Hepatocyte (in vitro differentiated cells): Measurements from ENCODE around the gene HNMT. TPM values are rescaled to one million over a fixed set of nuclear protein-coding genes. Genes with fewer than 3 reads are reported as not detected.

Source experiments
- DNase-seq: peaks from one replicate; pipeline ENCODE4 v3.0.0-alpha.2; 2016; ENCODE audit warnings: low spot score
- H2AFZ ChIP-seq: fragments of 200-600 bp; sonication (generic); 2 replicates; pipeline ENCODE4 v1.6.0; 2016; ENCODE audit warnings: antibody characterized with exemption, mild to moderate bottlenecking
- H3K27ac ChIP-seq: fragments of 200-600 bp; sonication (generic); 2 replicates; pipeline ENCODE4 v1.5.1; 2016; ENCODE audit warnings: mild to moderate bottlenecking
- H3K27me3 ChIP-seq: fragments of 200-600 bp; sonication (generic); 2 replicates; pipeline ENCODE4 v1.6.1; 2016
- H3K36me3 ChIP-seq: fragments of 200-600 bp; sonication (generic); replicated peaks from 2 replicates; pipeline ENCODE4 v1.5.1; 2016; ENCODE audit warnings: low read depth; ENCODE audit not compliant: insufficient read depth
- H3K4me1 ChIP-seq: fragments of 200-600 bp; sonication (generic); 2 replicates; pipeline ENCODE4 v1.5.1; 2016; ENCODE audit warnings: mild to moderate bottlenecking, moderate library complexity; ENCODE audit not compliant: insufficient read depth
- H3K4me2 ChIP-seq: fragments of 200-600 bp; sonication (generic); 2 replicates; pipeline ENCODE4 v1.6.0; 2016
- H3K4me3 ChIP-seq: fragments of 200-600 bp; sonication (generic); 2 replicates; pipeline ENCODE4 v1.5.1; 2016; ENCODE audit warnings: mild to moderate bottlenecking
- H3K79me2 ChIP-seq: fragments of 200-600 bp; sonication (generic); 2 replicates; pipeline ENCODE4 v1.6.0; 2017; ENCODE audit warnings: mild to moderate bottlenecking
- H3K9me2 ChIP-seq: fragments of 200-600 bp; sonication (generic); replicated peaks from 2 replicates; pipeline ENCODE4 v1.6.0; 2017; ENCODE audit warnings: mild to moderate bottlenecking; ENCODE audit not compliant: insufficient read depth
- H3K9me3 ChIP-seq: fragments of 200-600 bp; sonication (generic); 2 replicates; pipeline ENCODE4 v1.5.1; 2016; ENCODE audit warnings: low read depth, mild to moderate bottlenecking
- H4K20me1 ChIP-seq: fragments of 200-600 bp; sonication (generic); 2 replicates; pipeline ENCODE4 v1.6.0; 2016; ENCODE audit warnings: mild to moderate bottlenecking; ENCODE audit not compliant: insufficient read depth, poor library complexity, severe bottlenecking
- CTCF ChIP-seq: fragments of 200-600 bp; sonication (generic); IDR thresholded peaks from 2 replicates; pipeline ENCODE4 v1.5.1; 2016; ENCODE audit warnings: antibody characterized with exemption, mild to moderate bottlenecking; ENCODE audit not compliant: poor library complexity
- EZH2 ChIP-seq: fragments of 200-600 bp; sonication (generic); IDR thresholded peaks from 2 replicates; pipeline ENCODE4 v1.6.1; 2016; ENCODE audit warnings: antibody characterized with exemption, mild to moderate bottlenecking, borderline replicate concordance
- EZH2phosphoT487 ChIP-seq: fragments of 200-600 bp; sonication (generic); IDR thresholded peaks from one replicate; pipeline ENCODE4 v1.6.1; 2018; ENCODE audit warnings: antibody characterized with exemption, mild to moderate bottlenecking, low read depth, moderate library complexity; ENCODE audit not compliant: unreplicated experiment, severe bottlenecking
- WGBS: methylation state at CpG from one replicate; pipeline ENCODE4 v1.1.6; 2016; ENCODE audit warnings: low lambda C conversion rate; ENCODE audit errors: missing lambda C conversion rate; 5-methylcytosine and 5-hydroxymethylcytosine counted together
- polyA plus RNA-seq: library from polyadenylated mRNA; unstranded; fragments of >200 nt; fragmentation: Nextera tagmentation; extraction: Ambion mirVana; gene quantifications from 2 replicates; pipeline ENCODE4 v1.2.1, GENCODE V29; 2016
- total RNA-seq: library from RNA; depleted of rRNA; stranded (reverse); fragments of >200 nt; gene quantifications from 2 replicates; pipeline ENCODE4 v1.2.3, GENCODE V29; 2014

Gene HNMT
- total and polyA plus RNA-seq, 2 experiments from 2014 or later = 23.4 to 26.3 TPM

- H3K79me2 ChIP-seq = no peaks in the 10 kb centered on the region
- H3K27me3 ChIP-seq = no peaks in the 10 kb centered on the region
- no peaks in the 10 kb centered on the region for H3K9me3 ChIP-seq
- TF ChIP-seq CTCF = no peak
- TF ChIP-seq EZH2 = no peak
- TF ChIP-seq EZH2phosphoT487 = no peak
- H4K20me1 ChIP-seq = no peaks in the 10 kb centered on the region
- no peak overlapping the region for H2AFZ ChIP-seq
- no peaks in the 10 kb centered on the region for H3K9me2 ChIP-seq
- WGBS = 89% methylated on average over 6 of the region's 6 CpGs
- H3K4me1 ChIP-seq = no peaks in the 10 kb centered on the region
- no peak overlapping the region for H3K4me3 ChIP-seq
- no peak overlapping the region for H3K27ac ChIP-seq
- DNase-seq = no peak
- no peak overlapping the region for H3K4me2 ChIP-seq
- H3K36me3 ChIP-seq = no peaks in the 10 kb centered on the region
These were observed 62.1 kb downstream of the HNMT start for GRCh38 chr2:138026111-138027020.

- Histone ChIP-seq H3K4me1 (no peaks in the 10 kb centered on the region), H3K79me2 (no peaks in the 10 kb centered on the region), H3K4me2 (no peak overlapping the region), H3K4me3 (no peak overlapping the region), H3K9me3 (no peaks in the 10 kb centered on the region), H3K27ac (no peak overlapping the region), H4K20me1 (no peaks in the 10 kb centered on the region), H2AFZ (no peak overlapping the region), H3K9me2 (no peaks in the 10 kb centered on the region), H3K36me3 (no peaks in the 10 kb centered on the region), H3K27me3 (no peaks in the 10 kb centered on the region)
- DNase-seq = no peak
- TF ChIP-seq EZH2 (no peak), CTCF (no peak), EZH2phosphoT487 (no peak)
- 75% methylated on average over 2 of the region's 2 CpGs for WGBS
These were observed 64.3 kb downstream of the HNMT start for GRCh38 chr2:138028538-138028937.

GRCh38 chr2:138029276-138029675 is 65.0 kb downstream of the HNMT start:
- Histone ChIP-seq H3K4me2 (no peak overlapping the region), H3K79me2 (no peaks in the 10 kb centered on the region), H3K9me2 (no peaks in the 10 kb centered on the region), H3K4me1 (no peaks in the 10 kb centered on the region), H2AFZ (no peak overlapping the region), H3K27me3 (no peaks in the 10 kb centered on the region), H3K27ac (no peak overlapping the region), H3K9me3 (no peaks in the 10 kb centered on the region), H3K36me3 (no peaks in the 10 kb centered on the region), H4K20me1 (no peaks in the 10 kb centered on the region), H3K4me3 (no peak overlapping the region)
- no peak for DNase-seq
- TF ChIP-seq CTCF (no peak), EZH2 (no peak), EZH2phosphoT487 (no peak)
